ENCODE measurements around the gene RCSD1.

RCSD1 gene

DNA sequence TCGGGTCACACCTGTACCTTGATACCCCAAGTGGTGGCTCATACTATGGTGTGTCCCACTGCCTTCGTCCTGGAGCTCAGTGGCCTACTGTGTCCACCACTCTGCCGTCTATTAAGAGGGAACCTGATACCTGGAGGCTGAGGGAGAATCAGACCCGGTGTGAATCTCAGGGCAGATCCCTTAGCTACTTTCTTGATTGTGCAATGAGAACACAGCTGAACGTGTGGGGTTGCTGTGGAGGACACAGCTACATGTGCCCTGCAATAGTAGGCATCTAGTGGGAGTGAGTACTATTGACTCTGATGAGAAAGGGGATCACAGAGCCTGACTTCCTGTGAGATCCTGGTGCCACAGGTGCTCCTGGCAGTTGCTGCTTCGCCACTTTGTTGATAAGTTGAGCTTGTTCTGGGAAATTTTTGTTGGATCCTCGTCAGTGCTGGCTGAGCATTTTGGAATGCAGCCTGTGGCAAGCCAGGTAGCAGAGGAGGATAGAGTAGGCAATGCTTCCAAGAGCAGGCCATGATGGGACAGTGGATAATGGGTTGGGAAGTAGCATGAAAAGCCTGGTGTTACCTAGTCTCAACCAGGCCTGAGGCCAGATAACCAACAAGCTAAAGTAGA, 63.5 kb downstream of the RCSD1 start:
- no peak for DNase-seq (ENCODE audit: low read depth)

DNA sequence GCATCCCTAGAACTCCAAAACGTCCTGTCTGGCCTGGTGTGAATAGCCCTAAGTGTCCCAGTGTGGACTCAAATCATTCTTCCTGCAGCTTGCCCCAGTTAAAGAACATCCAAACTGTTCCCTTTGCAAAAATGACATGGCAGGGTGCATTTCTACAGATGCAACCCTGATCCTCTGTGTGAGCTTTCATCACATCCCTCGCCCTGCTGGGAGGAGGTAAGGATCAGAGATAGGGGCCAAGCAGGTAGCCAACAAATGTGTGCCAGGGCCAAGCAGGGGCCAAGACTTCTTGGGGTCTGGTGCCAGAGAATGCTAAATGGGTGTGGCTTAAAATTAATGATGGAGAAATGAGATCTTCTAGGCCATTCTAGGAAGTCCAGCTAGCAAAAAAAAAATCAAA, 64.7 kb downstream of the RCSD1 start:
- DNase-seq (ENCODE audit: low read depth) = no peak

DNA sequence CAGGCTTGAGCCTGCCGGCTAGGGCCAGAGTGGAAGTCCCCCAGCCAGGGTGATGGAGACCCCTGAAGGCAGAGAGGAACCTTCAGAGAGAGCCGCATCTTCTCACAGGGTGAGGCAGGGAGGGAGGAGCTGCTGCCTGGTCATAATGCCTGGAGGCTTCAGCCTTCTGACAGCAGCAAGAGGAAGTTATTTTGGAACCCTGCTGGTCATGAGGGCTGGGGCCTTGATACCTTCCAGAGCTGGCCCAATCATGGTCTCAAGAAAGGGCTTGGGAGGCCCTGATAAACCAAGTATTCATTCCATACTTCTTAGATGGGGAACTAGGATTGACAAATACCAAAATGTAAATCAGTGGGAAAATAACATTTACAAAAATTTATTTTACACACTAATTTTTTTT, 65.1 kb downstream of the RCSD1 start:
- DNase-seq (ENCODE audit: low read depth) = no peak

DNA sequence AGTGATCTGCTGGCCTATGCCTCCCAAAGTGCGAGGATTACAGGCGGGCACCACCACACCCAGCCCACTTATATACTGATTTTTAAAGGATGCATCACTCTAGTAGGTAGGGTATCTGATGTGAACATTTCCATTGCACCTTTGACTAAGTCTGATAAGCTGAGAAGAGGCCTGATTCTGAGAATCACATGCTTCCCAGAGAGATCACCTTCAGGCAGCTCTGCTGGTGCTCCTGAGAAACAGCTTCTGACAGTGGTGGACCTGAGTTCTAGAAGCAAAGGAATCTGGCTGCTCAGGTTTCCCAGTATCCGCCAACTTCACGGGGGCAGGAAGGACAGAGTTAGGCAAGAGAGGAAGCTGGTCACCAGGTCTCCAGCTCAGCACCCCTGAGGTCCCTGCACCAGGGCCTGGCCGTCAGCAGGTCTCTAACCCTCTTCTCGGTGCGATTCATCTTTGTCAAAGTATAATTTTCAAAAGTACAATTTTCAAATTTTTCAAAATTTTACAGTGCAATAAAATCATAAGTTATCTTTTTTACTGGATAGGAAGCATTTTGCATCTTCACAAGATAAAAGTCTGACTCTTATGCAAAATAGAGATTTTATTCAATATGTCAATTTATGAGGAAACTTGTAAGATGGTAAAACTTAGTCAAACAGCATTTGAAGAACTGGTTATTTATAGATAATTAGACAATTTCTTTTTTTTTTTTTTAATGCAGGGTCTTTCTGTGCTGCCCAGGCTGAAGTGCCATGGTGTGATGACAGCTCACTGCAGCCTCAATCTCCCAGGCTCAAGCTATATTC, 65.9 kb downstream of the RCSD1 start:
- no peak for DNase-seq (ENCODE audit: low read depth)

DNA sequence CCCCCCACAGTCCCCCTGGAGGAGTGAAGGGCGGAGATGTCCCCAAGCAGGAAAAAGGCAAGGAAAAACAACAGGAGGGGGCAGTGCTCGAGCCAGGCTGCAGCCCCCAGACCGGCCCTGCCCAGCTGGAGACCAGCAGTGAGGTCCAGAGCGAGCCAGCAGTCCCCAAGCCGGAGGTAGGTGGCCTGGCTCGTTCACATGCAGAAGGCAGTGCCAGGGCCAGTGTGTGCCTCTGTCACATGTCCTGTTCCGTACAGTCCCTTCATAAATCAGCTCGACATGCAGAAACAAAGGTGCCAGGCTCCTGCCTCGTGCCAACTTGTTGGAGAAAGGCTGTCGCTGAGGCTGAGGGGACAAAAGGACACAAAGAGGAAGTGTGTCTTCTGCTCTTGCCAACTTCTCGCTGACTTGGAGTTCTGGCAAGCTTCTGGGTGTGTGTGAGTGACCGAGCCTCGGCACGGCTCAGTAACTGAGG, 67.7 kb downstream of the RCSD1 start:
- DNase-seq (ENCODE audit: low read depth) = no peak

DNA sequence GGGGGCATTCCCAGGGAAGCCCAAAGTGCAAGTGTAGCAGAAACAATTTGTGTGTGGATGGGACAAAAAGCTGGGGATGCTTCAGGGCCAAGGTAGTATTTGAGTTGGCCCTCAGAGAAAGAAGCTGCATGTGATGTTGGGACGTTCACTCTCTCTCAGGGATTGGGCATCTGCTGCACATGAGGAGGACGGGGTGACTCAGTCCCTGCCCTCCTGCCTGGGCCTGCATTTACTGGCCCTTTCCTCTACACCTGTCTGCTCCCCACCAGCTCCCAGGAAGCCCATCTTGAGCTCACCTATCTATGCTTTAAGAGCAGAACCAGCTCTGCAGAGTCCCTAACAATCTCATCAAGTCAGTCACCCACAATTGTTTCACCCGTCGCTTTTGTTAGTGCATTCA, 68.3 kb downstream of the RCSD1 start:
- no peak for DNase-seq (ENCODE audit: low read depth)

DNA sequence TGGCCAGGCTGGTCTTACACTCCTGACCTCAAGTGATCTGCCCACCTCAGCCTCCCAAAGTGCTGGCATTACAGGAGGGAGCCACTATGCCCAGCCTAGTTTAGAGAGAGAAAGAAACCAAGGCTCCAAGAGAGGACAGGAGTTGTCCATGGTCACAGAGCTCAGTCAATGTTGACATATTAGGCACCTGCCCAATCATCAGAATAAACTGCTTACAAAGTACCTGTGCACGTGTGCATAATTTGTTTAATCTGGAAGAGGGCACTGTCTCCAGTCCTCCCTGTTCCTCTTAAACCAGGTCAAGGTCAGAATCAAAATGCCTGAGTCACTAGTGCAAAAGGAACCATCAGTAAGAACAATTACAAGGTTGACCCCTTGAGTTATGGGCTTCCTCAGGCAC, 71.5 kb downstream of the RCSD1 start:
- no peak for DNase-seq (ENCODE audit: low read depth)

DNA sequence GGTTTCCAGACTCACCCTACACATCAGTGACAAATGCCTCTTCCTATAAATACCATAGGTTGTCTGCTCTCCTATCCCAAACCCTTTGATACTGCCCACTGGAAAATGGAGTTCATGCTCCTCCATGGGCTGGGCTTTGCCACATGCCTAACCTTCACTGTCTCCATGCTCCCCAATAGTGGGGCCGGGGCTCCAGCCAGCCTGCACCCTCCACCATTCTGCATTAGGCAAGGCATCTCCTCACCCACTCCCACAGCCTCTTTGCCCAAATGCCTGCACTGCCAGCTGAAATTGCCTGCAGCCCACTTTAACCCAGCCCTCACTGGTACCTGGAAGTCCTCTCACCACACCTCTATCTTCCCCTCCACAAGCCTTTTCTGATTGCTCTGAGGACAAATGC, 73.5 kb downstream of the RCSD1 start:
- no peak for DNase-seq (ENCODE audit: low read depth)

DNA sequence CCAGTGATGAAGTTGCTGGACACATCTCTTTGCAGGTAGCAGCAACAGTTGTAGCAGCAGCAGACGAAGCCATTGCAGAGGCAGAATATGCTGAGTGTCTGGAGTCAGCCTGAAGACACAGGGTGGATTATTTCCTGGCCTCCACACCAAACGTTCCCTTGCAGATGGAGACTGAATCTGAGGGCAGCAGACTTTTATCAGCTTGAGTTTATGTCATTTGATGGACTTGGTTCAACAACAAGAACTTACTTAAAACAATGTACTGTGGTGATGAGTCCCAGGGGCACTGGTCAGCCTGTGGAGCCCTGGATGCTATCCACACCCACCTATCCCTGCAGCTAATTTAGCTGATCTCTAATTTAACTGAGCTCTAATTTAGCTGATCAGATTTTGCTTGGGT, 74.7 kb downstream of the RCSD1 start:
- no peak for DNase-seq (ENCODE audit: low read depth)

DNA sequence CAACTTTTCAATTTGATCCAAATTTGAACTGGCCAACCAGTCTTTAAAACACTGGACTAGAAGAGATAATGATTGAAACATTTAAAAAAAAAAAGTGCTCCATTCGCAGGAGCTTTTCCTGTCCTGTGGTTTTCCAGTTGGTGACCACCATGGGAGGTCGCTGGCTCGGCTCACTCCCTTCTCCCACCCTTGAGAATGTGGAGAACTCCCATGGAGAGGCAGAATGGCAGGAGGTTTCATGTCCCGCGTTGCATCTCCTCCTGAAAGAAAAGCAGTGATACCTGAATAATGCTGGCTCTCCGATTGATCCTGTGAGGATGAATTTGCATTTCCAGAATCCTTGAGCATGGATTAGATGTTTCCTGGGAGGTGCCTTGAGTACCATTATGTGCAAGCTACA, 75.2 kb downstream of the RCSD1 start:
- DNase-seq (ENCODE audit: low read depth) = no peak

DNA sequence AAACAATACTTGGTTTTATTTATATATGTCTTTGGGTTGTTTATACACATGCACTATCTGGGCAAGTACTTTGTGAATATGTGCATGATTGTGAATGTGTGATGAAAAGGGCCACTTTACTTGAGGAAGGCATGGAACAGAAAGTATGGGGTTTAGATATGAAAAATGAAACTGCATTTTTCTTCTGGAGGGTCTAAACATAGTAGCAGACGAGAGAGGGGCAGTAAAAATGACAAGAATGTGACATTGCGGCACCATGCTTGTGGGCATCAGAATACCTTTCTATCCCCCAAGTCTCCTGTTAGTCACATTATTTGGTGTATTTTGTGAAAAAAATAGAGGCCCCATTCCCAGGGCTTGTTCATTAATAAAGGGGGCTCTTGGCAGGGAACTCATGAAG, 76.3 kb downstream of the RCSD1 start:
- DNase-seq (ENCODE audit: low read depth) = no peak

DNA sequence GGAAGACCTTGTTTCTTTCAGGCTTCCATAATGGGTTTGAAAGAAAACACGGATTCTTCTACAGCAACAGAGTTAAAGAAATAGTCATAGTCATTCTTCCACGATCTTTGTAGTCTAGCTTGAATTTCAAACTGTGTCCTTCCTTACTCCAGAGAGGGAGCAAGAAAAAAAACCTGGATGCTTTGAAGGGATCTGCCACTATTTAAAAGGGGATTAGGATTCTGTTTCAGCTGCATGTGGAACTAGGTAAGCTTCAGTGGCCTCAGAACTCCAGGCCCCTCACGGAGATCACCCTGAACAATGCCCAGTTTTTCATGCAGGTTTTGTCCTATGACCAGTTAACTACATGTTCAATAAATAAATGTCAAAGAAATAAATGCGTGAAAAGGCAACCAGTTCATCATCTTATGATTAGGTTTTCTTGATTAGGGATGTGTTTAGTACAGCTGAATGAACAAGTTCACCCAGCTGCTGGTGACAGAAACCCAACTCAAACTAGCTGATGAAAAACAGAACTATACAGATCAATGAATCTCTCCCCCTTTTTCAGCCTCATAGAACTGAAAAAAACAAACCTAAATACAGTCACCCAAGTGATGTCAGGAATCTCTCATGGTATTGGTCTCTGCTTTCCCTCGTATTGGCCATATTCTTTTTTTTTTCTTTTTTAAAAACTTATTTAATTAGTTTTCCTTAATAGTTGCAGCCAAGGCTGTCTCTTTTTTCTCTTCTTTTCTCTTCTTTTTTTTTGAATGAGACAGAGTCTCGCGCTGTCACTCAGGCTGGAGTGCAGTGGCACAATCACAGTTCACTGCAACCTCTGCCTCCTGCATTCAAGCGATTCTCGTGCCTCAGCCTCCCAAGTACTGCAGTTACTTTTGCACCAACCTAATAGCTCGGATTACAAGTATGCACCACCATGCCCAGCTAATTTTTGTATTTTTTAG, 77.2 kb downstream of the RCSD1 start:
- no peak for DNase-seq (ENCODE audit: low read depth)

DNA sequence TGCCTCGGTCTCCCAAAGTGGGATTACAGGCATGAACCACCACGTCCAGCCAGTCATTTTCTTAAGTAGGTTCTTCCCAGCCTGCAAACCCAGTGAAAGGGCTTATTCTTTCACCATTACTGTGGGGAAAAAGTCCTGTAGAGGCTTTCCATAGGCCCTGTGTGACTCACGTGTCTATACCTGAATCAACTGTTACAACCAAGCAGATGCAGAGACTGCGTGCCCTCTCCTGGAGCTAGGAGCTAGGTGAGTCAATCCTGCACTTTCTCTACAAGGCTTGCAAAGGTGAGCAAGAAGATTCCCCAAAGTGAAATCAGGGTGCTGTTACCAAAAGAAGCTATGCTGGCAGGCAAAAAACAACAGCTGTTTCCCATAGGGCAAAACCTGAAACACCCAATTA, 77.9 kb downstream of the RCSD1 start:
- DNase-seq (ENCODE audit: low read depth) = no peak

DNA sequence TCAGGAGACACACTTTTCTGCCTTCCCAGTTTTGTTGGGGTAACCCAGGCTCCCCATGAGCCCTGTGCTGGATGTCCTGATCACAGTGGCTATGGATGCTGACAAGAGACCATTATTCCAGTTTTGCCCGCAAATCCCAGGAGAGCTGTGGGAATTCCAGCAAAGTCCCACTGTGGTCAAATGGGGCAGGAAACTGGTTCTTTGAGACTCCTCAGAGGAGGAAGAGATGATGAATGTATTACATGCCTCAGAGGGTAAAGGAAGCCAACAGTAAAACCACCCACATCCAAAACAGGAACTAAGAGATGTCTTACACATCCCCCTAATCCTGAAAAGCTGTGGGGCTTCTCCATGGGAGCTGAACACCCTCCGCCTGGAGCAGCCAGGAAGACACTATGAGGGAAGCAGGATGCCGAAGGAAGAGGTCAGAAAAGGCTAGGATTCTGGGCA, 78.9 kb downstream of the RCSD1 start:
- DNase-seq (ENCODE audit: low read depth) = no peak

DNA sequence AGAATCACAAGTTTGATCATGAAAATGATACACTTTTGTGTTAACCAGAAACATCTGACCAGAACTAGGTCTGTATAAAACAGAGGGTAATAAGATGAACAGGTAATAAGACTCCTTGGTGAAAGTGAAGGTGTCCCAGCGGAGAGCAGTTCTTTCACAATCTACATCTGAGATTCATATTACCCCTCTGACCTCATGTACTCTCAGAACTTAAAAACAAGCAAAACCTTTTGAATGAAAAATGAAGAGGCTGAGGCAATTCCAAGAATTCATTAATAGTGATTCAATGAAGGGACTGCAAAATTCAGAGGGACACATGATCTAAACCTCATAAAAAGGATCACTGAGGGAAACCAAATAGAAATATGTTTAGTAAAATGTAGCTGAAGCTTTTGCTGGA, 80.8 kb downstream of the RCSD1 start:
- no peak for DNase-seq (ENCODE audit: low read depth)

DNA sequence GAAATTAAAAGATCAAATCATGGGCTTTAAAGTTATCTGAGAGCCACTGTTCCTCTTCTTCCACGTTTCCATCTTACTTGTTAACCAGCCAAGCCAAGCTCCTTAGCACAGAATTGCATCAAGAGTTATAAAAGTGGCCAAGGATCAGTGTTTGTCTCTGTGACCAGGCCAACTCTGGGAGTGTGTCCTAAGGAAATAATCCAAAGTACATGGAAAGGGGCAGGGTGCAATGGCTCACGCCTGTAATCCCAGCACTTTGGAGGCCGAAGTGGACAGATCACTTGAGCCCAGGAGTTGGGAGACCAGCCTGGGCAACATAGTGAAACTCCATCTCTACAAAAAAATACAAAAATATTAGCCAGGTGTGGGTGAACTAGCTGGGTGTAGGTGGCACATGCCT, 81.8 kb downstream of the RCSD1 start:
- no peak for DNase-seq (ENCODE audit: low read depth)

DNA sequence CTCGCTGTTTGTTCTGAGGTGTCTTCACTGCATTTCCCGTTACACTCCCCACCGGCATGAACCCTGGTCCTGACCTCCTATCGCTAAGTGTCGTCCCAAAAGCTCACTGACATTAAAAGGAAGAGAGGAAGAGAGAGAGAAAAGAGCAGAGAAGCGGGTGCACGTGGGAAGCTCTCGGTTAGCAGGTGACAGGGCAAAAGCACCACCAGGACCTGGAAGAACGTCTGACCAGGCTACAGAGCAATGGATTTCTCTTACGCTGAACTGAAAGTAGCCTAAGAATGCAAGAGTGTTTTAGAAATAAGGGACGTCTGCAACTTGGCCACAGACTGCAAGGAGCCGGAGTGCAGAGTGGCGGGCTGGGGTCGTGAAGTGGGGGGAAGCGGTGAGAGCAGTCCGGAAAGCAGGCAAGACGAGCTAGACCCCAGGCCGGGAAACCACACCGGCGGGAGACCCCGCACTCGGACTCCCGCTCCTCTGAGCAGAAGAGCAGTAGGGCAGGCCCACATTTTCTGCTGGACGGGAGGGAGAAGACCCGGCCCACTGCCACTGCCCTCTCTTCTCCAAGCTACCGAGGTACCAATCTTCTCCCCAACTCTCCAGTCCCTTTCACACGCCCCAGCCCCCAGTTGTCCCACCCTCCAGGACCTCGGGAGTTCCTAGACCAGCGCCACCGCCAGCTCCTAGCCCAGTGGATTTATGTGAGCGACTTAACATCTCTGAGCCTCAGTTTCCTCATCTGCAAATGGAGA, 83.5 kb downstream of the RCSD1 start:
- no peak for DNase-seq (ENCODE audit: low read depth)

DNA sequence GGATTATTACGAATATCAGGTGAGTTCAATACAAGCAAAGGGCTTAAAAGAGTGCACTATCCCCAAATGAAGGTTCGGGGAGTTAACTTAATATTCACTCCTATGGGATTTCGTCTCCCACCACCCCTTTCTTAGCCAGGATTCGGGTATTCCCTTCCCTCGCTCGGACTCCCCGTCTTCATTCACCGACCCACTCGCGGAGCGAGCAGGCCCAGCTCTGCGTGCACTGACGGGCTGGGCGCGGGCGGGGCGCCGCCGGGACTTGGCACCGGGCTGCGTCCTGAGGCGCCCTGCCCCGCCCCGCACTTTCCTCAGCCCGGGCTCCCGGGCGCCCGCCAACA, 84.0 kb downstream of the RCSD1 start:
- DNase-seq (ENCODE audit: low read depth) = peak; percentile 15

DNA sequence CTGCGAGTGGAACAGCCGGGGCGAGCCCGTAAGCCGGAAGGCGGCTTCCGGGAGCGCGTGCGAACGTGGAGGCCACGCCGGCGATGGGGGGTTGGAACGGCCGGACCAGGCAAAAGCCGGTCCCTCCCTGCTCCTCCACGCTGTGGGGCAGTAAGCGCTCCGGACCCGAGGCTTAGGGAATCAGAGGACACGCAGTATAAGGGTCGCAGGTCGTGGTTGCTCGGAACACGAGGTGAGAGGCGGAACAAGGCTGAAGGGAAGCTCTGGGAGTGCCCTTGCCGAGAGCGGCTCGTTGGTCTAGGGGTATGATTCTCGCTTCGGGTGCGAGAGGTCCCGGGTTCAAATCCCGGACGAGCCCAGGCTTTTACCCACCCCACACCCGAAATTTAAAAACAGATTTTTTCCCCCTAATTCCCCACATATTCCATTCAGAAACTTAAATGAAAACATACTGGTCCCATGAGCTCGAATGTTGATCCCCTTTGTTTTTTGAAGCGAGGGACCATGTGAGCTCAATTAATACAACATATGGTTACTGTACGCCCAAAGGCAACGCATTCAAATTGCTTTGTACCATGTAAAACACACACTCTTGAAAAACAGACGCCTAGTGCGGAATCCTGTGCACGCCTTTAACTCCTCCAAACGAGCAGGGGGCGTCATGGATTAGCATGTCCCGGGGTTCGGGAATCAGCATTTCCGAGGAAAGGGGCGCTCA, 84.6 kb downstream of the RCSD1 start:
- peak; percentile 71 for DNase-seq (ENCODE audit: low read depth)

DNA sequence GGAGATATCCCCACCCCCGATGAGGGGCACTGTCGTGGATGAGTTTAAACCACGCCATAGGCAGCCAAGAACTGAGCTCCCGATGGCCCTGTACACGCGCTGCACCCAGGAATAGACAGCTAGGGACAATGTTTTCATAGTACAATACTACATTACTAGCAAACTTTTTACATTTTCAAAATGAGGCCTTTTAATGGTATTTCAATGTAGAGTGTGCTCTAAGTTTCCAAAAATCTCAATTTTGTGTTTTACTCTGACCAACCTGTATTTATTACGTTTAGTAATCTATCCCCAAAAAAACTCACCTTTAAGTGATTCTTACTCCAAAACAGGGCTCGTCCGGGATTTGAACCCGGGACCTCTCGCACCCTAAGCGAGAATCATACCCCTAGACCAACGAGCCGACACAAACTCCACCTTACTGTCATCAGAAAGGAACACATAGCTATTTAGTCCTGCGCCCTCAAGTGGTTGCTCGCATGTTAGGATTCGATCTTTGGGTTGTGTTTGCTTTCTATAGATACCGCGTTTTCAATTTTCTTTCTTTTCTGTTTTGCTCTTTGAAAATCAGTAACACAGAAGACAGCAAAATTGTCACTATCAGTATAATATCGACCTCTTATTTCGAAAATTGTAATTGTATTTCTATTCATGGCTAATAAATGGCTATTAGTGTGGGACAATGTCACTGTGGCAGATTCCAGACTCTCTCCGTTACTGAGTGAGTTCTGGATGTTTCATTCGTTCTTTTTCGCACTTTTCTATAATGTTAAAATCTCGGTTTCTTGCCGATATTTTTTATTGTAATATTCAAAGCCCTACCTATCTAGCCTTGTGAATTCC, 85.3 kb downstream of the RCSD1 start:
- DNase-seq (ENCODE audit: low read depth) = peak; percentile 86

DNA sequence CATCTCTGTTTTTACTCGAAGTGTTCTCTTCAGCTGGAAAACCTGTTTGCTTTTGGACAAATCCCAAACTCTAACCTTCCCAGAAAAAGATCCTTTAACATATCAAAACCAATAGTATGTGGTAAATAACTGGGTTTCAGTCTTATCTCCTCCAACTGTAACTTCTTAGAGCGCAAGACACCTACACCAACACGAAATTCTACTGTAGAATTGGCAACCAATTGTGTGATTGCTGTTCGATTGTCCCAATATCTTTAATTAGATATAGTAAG, 85.9 kb downstream of the RCSD1 start:
- peak; percentile 9 for DNase-seq (ENCODE audit: low read depth)

All from HS-27A (cell line).